Measurements from ENCODE around the gene VASH1.
"Not testable (repeated sequence)": the region's sequence is repeated elsewhere in the genome, so short reads cannot be mapped to it uniquely, and the experiment has no call there.

VASH1 gene

GRCh38 chr14:76727384-76727783 is 33.9 kb upstream of the VASH1 start:
- Histone ChIP-seq H3K4me3 (no peak overlapping the region), H3K27ac (peak overlapping the region in 1 of 2 donors; percentile 16)
- no peak for DNase-seq (ENCODE audit: low spot score)
- TF ChIP-seq CTCF (IDR thresholded peaks at IDR 0.05) = no peak

- TF ChIP-seq CTCF (IDR thresholded peaks at IDR 0.05) = no peak
- H3K27ac ChIP-seq = peak overlapping the region in 1 of 2 donors; percentile 16
These were observed 33.4 kb upstream of the VASH1 start for GRCh38 chr14:76727901-76728300.

GRCh38 chr14:76729258-76729657 is 32.0 kb upstream of the VASH1 start:
- Histone ChIP-seq H3K27ac (no peak overlapping the region), H3K4me3 (no peak overlapping the region)
- TF ChIP-seq CTCF (IDR thresholded peaks at IDR 0.05) = no peak
- no peak for DNase-seq (ENCODE audit: low spot score)

More at GRCh38 chr14:76727901-76728300, 33.4 kb upstream of the VASH1 start:
- no peak for DNase-seq (ENCODE audit: low spot score)
- no peak overlapping the region for H3K4me3 ChIP-seq

- H3K4me3 ChIP-seq = no peak overlapping the region
- no peak for TF ChIP-seq CTCF (IDR thresholded peaks at IDR 0.05)
- no peak for DNase-seq (ENCODE audit: low spot score)
- no peak overlapping the region for H3K27ac ChIP-seq
These were observed 31.2 kb upstream of the VASH1 start for GRCh38 chr14:76729953-76730505.

GRCh38 chr14:76734501-76734900 is 26.8 kb upstream of the VASH1 start:
- H3K27ac ChIP-seq; DNase-seq (ENCODE audit: low spot score); H3K4me3 ChIP-seq: not testable (repeated sequence)

GRCh38 chr14:76736514-76736913 is 24.8 kb upstream of the VASH1 start:
- TF ChIP-seq CTCF (IDR thresholded peaks at IDR 0.05) = no peak
- no peak for DNase-seq (ENCODE audit: low spot score)
- H3K27ac ChIP-seq = no peak overlapping the region
- H3K4me3 ChIP-seq = no peak overlapping the region

GRCh38 chr14:76741074-76741473 is 20.2 kb upstream of the VASH1 start:
- Histone ChIP-seq H3K27ac (no peak overlapping the region), H3K4me3 (no peak overlapping the region)
- DNase-seq (ENCODE audit: low spot score) = no peak
- TF ChIP-seq CTCF (IDR thresholded peaks at IDR 0.05) = no peak

GRCh38 chr14:76742185-76742584 is 19.1 kb upstream of the VASH1 start:
- no peak overlapping the region for H3K4me3 ChIP-seq
- no peak overlapping the region for H3K27ac ChIP-seq
- TF ChIP-seq CTCF (IDR thresholded peaks at IDR 0.05) = no peak
- DNase-seq (ENCODE audit: low spot score) = no peak

Measured in coronary artery (tissue), 2 donors.